Liver (tissue), 3 donors: ENCODE data around the gene ANKRD53.

ENCODE experiments used
- ATF3 ChIP-seq: IDR thresholded peaks from 2 replicates; pipeline ENCODE4 v1.6.1; 2016; ENCODE audit warnings: antibody characterized with exemption
- CTCF ChIP-seq: fragments of 150-350 bp; IDR thresholded peaks from 2 replicates; pipeline ENCODE4 v1.5.1; 2017; ENCODE audit warnings: improper control_type of control experiment, low read depth, low read length; ENCODE audit not compliant: missing input control
- GABPA ChIP-seq, 2 donors: IDR thresholded peaks in 1 of 2; conservative IDR thresholded peaks in 1 of 2; 2 replicates each; pipeline ENCODE4 v1.6.1; 2016; ENCODE audit warnings: antibody characterized with exemption in 2 of 2, mild to moderate bottlenecking in 1 of 2, moderate library complexity in 1 of 2
- JUND ChIP-seq, 2 donors: IDR thresholded peaks; 2 replicates each; pipeline ENCODE4 v1.6.1; 2016; ENCODE audit warnings: antibody characterized with exemption in 2 of 2
- MAX ChIP-seq: IDR thresholded peaks from 2 replicates; pipeline ENCODE4 v1.6.1; 2016; ENCODE audit warnings: antibody characterized with exemption
- NR2F2 ChIP-seq: IDR thresholded peaks from 2 replicates; pipeline ENCODE4 v1.6.1; 2016; ENCODE audit warnings: antibody characterized with exemption
- RAD21 ChIP-seq, 2 donors: IDR thresholded peaks; 2 replicates each; pipeline ENCODE4 v1.6.1; 2016; ENCODE audit warnings: antibody characterized with exemption in 2 of 2, mild to moderate bottlenecking in 2 of 2
- REST ChIP-seq: IDR thresholded peaks from 2 replicates; pipeline ENCODE4 v1.6.1; 2016; ENCODE audit warnings: antibody characterized with exemption, mild to moderate bottlenecking
- SP1 ChIP-seq: IDR thresholded peaks from 2 replicates; pipeline ENCODE4 v1.6.1; 2018; ENCODE audit warnings: antibody characterized with exemption, mild to moderate bottlenecking
- TAF1 ChIP-seq: conservative IDR thresholded peaks from 2 replicates; pipeline ENCODE4 v1.6.1; 2016; ENCODE audit warnings: antibody characterized with exemption, mild to moderate bottlenecking
- YY1 ChIP-seq: IDR thresholded peaks from 2 replicates; pipeline ENCODE4 v1.6.1; 2016; ENCODE audit warnings: antibody characterized with exemption, mild to moderate bottlenecking
- TF ChIP-seq, protein P1 (sequence below): IDR thresholded peaks from 2 replicates; pipeline ENCODE4 v1.6.1; 2016; ENCODE audit warnings: antibody characterized with exemption
- donor health status: healthy.
- donor health status: healthy.

DNA sequence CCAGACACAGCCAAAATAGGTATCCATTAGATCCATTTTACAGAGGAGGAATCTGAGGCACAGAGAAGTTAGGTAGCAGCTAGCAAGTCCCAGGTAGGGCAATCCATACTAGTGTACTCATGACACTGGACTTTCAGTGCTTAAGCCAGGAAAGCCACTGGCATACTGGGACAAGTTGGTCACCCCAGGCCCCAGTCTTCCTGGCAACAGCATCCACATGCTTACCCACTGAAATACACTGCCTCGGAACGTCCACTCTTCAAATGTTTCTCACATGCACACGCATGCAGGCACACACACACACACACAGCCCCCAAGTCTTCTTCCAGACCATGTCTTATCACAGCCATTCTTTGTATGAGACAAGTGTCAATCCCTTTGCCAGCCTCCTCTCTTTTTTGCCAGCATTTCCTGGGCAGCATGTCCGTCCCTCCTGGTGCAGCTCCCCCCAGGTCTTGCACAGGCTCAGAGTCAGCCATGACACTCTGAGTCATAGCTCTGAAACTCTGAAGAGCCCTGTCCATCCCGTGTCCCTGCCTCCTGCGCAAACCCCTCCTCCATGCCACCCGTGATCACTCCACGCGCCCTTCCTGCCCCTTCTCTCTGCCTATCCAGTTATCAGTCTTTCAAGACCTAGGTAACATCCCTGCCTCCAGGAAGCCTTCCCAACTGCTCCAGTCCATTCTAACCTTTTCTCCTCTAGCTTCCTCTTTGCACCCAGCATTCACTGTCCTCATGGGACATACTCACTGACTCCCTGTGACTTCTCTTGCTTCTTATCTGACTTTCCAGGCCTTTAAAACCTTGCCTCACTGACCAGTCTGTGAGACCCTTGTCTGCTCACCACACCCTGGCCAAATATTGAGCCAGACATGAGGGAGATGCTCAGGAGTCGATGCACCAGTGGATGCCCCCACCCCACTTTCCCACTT lies 27.1 kb downstream of the ANKRD53 start:
- TF ChIP-seq CTCF (no peak), ATF3 (no peak), RAD21 (IDR thresholded peaks at IDR 0.05) (no peak), JUND (IDR thresholded peaks at IDR 0.05) (no peak), YY1 (no peak), SP1 (no peak), MAX (no peak), GABPA (IDR thresholded peaks at IDR 0.05 in 1 of 2, conservative IDR thresholded peaks at IDR 0.05 in 1 of 2) (no peak), REST (no peak), TAF1 (no peak), NR2F2 (no peak)
- TF ChIP-seq, protein P1, sequence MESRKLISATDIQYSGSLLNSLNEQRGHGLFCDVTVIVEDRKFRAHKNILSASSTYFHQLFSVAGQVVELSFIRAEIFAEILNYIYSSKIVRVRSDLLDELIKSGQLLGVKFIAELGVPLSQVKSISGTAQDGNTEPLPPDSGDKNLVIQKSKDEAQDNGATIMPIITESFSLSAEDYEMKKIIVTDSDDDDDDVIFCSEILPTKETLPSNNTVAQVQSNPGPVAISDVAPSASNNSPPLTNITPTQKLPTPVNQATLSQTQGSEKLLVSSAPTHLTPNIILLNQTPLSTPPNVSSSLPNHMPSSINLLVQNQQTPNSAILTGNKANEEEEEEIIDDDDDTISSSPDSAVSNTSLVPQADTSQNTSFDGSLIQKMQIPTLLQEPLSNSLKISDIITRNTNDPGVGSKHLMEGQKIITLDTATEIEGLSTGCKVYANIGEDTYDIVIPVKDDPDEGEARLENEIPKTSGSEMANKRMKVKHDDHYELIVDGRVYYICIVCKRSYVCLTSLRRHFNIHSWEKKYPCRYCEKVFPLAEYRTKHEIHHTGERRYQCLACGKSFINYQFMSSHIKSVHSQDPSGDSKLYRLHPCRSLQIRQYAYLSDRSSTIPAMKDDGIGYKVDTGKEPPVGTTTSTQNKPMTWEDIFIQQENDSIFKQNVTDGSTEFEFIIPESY: no peak
